C4-2B (cell line): Measurements from ENCODE around the gene KRTAP4-2.

Source experiments
- ZFX ChIP-seq: fragments of 450-650 bp; IDR thresholded peaks from 2 replicates; pipeline ENCODE4 v1.6.1; 2017
- TF ChIP-seq, protein P1 (sequence below): fragments of 450-650 bp; conservative IDR thresholded peaks from 2 replicates; pipeline ENCODE4 v1.5.1; 2017; ENCODE audit warnings: mild to moderate bottlenecking

DNA sequence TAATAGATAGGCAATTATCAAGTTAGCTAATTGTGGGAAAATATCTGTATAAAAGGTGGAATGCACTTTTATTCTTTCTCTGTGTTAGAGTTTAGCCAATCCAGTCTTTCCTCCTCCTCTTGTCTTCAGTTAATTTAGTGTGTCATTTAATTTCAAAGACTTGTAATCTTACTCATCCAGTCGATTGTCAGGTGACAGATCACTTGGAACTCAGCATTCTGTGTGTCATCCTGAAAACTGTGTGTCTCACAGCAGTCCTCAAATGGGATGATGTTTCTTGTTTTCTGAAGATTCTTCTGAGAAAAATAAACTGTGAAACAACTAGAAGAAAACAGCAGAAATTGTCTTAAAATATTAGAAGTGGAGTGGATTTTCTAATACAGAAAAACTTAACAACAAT lies 7.0 kb upstream of the KRTAP4-2 start:
- TF ChIP-seq, protein P1, sequence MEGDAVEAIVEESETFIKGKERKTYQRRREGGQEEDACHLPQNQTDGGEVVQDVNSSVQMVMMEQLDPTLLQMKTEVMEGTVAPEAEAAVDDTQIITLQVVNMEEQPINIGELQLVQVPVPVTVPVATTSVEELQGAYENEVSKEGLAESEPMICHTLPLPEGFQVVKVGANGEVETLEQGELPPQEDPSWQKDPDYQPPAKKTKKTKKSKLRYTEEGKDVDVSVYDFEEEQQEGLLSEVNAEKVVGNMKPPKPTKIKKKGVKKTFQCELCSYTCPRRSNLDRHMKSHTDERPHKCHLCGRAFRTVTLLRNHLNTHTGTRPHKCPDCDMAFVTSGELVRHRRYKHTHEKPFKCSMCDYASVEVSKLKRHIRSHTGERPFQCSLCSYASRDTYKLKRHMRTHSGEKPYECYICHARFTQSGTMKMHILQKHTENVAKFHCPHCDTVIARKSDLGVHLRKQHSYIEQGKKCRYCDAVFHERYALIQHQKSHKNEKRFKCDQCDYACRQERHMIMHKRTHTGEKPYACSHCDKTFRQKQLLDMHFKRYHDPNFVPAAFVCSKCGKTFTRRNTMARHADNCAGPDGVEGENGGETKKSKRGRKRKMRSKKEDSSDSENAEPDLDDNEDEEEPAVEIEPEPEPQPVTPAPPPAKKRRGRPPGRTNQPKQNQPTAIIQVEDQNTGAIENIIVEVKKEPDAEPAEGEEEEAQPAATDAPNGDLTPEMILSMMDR = no peak
- TF ChIP-seq ZFX = no peak
